Ovary (tissue), 3 donors: ENCODE data around the gene ECM2.

Experiments used
- CTCF ChIP-seq, 3 donors: fragments of 450-650 bp in 2 of 3; fragments of 200-600 bp in 1 of 3; IDR thresholded peaks; one replicate each; pipeline versions ENCODE4 v1.5.1 to v1.8.0; 2016 to 2022; ENCODE audit warnings: antibody characterized with exemption in 3 of 3, mild to moderate bottlenecking in 1 of 3
- EP300 ChIP-seq: sonication (generic); formaldehyde crosslinking; IDR thresholded peaks from one replicate; pipeline ENCODE4 v1.6.1; 2017; ENCODE audit warnings: antibody characterized with exemption
- POLR2A ChIP-seq: fragments of 450-650 bp; IDR thresholded peaks from one replicate; pipeline ENCODE4 v1.6.1; 2017; ENCODE audit warnings: antibody characterized with exemption, mild to moderate bottlenecking, moderate library complexity
- donor health status: DM: no; HTN: no; CAD: no.

- TF ChIP-seq POLR2A (no peak), CTCF (IDR thresholded peaks at IDR 0.05) (no peak), EP300 (no peak)
These were observed 40.4 kb upstream of the ECM2 start for GRCh38 chr9:92576175-92576574.
